NCI-H2171 treated with DMSO at 0.1 percent for 48 hours (cell line): ENCODE results near the gene SENP5.

Source experiments
- DNase-seq: peaks from one replicate; lab custom pipeline; 2025; lab: John Stamatoyannopoulos, UW

The SENP5 gene

DNA sequence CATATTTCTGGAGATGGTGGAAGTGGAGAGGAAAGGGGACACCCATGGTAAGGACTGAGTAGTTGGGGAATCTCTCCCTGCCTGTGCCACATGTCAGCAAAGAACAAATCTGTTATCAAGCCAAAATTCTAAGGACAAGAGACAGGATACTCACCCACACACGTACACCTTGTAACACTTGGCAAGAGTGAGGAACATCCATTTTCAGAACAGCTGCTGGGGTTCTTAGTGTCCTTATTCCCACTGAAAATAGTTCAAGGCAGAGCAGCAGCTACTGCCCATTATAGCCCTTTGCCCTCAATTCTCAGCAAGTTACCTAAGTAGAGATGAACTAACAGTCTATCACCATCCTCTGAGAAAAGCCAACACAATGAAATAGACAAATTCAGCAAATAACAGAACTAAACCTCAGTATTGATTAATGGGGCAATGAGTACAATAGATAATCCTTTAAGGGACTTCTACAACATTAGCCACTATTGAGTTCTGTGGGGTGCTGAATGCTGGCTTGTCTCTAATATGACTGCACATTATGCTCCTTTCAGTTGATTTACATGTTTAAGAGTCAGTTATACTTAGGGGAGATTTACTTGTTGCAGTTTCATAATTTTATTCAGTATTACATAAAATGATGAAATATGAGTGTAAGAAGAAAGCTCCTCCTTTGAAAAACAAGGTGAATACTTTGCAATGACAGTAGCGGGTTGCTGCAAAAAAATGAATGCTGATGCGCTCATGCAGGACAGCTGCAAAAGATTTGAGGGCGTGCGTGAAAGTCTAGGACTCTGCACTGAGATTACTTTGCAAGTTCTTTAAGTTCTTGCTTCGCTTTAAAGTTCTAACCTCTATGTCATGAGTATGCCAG, 22.4 kb downstream of the SENP5 start:
- no peak for DNase-seq

DNA sequence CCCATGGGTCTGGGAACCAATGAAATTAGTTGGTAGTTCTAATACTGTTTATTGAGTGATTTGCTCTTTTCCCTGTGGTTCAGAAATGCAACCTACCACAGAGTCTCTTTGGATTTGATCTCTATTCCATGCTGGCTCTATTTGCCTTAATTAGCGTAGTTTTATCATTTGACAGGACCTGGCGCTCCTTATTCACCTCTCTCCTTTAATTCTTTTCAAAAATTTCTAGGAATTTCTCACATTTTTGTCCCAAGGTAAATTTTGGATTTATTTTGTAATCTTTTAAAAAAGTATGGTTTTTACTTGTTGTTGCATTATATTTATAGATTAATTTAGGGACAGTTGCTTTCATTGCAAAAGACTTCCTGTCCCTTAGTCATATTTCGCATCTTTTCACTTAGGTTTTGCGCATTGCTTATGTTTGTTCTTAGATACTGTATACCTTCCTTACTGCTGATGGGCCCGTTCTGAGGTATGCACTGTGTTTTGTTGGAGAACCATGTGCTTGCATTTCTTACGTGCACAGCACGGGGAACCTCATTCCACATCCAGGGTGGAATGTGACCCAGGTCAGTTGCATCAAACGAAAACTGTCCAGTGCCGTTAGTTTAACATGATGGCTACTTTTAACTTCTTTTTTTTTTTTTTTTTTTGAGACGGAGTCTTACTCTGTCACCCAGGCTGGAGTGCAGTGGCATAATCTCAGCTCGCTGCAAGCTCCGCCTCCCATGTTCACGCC, 27.0 kb downstream of the SENP5 start:
- no peak for DNase-seq

DNA sequence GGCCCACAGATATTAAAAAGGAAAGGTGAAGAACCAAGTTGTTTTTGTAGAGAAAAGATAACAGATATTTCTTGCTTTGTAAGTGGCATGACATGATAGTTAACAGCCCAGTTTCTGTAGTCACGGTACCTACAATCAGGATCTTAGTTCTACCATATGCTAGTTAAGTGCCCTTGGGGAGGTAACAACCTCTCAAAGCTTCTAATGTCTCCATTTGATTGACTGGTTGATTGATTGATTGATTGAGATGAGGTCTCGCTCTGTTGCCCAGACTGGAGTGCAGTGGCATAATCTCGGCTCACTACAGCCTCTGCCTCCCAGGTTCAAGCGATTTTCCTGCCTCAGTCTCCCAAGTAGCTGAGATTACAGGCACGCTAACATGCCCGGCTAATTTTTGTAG, 28.5 kb downstream of the SENP5 start:
- DNase-seq, result no peak

DNA sequence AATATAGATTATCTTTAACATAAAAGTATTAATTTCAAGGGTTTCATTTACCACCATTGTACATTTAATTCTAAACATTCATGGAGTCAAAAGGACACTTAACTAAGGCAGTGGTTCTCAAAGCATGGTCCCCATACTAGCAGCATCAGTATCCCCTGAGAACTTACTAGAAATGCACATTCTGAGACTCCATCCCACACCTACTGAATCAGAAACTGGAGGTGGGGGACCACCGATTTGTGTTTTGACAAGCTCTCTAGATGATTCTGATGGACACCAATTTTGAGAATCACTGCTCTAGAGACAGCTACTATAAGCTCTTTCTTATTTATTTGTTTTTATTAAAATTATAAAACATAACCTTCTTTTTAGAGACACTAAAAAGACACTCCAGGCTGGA, 34.0 kb downstream of the SENP5 start:
- no peak for DNase-seq

DNA sequence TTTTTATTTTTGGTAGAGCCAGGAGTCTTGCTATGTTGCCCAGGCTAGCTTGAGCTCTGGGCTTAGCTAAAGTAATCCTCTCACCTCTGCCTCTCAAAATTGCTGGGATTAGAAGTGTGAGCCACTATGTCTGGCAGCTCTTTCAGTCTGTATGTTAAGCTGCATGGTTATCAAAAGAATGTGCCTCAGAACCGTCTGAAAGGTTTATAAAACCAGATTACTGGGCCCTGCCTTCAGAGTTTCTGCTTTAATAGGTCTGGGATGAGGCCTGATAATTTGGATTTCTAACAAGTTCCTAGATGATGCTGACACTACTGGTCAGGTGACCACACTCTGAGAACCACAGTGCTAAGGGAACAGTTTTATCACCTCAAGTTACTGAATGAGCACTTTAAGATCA, 34.6 kb downstream of the SENP5 start:
- no peak for DNase-seq

DNA sequence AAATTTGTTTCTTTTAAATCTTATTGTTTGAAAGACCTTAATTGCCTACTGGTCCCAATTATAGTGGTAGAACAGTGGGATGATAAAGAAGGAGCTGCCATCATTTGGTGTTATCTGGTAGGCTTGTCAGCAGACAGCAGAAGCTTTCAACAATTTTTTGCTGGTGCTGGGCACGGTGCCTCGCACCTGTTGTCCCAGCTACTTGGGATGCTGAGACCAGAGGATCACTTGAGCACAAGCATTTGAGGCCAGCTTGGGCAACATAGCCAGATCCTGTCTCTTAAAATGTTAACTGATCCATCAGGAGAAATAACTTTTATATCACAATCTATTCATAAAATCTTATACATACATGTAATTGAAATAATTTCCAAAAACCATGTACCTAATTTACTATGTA, 36.0 kb downstream of the SENP5 start:
- no peak for DNase-seq

DNA sequence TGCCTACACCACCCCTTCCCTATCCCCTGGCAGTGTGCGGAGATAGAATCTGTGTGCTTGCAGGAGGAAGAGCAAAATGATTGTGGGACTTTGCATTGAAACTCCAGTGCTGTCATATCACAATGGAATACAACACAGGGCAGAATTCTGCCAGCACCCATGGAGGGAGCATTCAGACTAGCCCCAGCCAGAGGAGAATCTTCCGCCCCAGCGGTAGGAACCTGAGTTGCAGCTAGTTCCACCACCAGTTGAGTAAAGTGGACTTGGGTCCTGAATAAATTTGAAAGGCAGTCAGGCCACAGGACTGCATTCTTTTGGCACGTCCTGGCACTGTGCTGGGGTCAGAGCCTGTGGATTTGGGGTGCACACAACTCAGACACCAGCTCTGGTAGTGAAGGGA, 47.1 kb downstream of the SENP5 start:
- DNase-seq, result no peak

DNA sequence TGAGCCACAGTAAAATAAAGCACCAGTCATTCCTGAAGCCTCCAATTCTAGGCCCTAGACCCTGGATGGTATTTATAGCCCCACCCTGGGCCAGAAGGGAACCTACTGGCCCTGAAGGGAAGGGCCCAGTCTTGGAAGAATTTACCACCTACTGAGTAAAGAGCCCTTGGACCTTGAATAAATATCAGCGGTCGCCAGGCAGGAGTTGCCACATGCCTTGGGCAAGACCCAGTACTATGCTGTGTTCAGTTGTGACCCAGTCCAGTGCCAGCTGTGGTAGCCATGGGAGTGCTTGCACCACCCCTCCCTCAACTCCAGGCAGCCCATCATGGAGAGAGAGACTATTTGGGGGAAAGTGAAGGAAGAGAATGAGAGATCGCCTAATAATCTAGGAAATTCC, 47.7 kb downstream of the SENP5 start:
- DNase-seq, result no peak

DNA sequence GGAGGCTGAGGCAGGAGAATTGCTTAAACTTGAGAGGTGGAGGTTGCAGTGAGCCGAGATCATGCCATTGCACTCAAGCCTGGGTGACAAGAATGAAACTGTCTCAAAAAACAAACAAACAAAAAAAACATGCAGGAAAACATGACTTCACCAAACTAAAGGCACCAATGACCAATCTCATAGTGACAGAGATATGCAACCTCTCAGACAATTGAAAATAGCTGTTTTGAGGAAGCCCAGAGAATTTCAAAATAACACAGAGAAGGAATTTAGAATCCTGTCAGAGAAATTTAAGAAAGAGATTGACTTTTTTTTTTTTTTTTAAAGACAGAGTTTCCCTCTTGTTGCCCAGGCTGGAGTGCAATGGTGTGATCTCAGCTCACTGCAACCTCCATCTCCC, 48.5 kb downstream of the SENP5 start:
- DNase-seq, result no peak

DNA sequence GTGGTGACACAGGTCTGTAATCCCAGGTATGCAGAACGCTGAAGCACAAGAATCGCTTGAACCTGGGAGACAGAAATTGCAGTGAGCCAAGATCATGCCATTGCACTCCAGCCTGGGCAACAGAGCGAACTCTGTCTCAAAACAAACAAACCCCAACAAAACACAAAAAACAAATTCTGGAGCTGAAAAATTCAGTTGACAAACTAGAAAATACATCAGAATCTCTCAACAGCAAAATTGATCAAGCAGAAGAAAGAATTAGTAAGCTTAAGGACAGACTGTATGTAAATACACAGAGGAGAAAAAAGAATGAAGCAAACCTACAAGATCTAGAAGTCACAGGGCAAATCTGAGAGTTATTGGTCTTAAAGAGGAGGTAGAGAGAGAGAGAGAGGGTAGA, 49.3 kb downstream of the SENP5 start:
- no peak for DNase-seq

DNA sequence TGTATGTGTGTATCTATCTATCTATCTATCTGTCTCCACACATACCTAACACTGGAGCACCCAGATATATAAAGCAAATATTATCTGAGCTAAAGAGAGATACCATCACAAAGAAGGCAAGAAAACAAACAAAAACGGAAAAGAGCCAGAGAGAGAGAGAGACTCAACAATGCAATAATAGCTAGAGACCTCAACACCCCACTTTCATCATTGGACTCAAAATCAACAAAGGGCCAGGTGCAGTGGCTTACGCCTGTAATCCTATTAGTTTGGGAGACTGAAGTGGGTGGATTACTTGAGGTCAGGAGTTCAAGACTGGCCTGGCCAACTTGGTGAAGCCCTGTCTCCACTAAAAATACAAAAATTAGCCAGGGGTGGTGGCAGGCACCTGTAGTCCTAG, 51.2 kb downstream of the SENP5 start:
- no peak for DNase-seq

DNA sequence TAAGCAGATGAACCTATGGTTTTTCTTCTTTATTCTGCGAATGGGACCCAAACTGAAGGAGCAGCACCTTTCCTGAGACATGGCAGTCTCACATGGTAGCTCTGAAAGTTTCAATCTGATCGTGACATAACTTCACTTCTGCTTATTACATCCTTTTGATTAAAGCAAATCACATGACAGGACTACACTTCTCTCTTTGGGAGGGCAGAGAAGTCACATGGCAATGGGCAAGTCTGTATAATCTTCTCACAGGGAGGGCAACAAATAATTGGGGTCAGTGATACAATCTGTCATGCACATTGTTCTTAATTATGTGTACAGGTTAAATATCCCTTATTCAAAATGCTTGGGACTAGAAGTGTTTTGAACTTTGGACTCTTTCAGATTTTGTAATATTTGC, 53.0 kb downstream of the SENP5 start:
- no peak for DNase-seq

DNA sequence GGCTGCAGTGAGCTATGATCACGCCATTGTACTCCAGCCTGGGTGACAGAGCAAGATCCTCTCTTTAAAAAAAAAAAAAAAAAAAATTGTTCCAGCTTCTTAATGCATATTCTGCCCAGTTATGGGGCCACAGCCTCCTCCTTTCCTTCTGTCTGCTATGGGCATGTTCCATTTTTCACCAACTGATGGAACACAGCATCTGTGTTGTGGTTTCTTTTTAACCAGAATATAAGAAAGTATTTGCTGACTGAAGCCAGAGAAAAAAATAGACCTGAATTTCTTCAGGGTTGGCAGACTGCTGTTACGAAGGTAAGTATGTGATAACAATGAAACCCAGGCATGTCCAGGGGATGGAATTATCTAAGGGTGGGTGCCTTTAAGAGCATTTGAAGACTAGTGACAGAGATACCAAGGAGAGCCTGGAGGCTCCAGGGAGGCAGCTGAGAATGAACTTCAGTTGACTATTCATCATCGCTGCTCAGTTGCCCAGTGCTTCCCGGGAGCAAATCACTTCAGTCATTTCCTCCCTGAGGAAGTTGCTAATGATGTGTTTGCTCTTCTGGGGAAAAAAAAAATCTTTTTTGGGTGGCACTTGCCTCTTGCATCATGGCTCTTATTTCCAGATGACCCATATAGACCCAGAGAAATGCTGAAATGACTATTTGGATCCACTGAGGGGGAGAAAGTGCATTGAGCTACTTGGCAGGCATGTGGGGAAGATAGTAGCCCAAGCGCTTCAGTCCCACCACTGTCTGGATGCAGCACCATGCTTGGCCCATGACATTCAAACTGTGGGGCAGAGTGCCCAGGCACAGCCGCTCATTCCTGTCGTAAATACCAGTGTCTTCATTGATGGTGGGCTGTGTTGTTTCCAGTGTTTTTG, 60.1 kb downstream of the SENP5 start:
- no peak for DNase-seq

DNA sequence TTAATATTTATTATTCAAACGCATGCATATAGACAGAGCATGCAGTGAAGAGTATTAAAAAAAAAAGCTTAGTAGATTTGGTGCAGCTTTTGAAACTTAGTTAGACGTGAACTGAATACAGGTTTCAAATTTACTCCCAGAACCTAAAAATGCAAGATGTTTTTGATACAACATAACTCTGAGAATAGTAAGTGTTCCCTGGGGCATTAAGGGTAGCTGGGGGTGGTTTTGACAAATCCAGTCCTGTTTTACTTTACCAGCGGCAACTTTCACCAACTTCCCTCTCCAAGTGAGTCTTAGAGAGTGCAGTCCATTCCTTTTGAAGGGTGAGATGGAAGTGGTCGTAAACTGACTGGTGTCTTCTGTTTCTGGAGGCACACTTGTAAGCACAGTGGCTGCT, 63.4 kb downstream of the SENP5 start:
- no peak for DNase-seq

DNA sequence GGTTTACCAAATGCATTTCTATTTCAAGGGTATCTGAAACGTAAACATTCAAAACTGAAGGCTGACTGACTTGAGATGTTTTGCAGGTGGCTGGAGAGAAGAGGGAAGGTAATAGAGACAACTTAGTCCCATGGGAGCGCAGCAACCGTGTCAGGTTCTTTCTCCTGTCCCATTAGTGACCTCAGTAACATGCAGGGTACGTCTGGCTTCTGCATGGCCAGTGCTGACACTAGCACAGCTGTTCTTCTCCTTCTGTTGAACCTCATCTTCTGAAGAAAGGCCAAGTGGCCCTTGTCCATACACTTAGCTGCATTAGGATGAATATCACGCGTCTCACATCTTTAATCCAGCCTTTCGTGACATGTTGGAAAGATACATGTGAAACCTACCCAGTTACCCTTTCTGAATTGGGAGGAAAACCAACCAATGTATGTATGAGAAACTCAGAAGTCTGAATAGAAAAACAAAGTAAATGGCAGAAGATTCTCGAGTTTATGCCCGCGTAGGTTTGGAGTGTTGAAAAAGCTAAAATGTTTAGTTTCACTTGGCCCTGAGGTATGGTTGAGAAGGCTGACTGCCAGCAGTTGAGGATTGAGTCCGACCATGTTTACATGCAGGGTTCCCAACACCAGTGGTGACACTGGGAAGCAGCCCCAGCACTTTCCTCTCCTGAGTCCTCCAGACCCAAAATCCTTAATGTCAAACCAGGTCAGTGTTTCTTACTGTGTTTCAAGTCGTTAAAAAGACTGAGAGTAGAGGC, 64.3 kb downstream of the SENP5 start:
- DNase-seq, result no peak

DNA sequence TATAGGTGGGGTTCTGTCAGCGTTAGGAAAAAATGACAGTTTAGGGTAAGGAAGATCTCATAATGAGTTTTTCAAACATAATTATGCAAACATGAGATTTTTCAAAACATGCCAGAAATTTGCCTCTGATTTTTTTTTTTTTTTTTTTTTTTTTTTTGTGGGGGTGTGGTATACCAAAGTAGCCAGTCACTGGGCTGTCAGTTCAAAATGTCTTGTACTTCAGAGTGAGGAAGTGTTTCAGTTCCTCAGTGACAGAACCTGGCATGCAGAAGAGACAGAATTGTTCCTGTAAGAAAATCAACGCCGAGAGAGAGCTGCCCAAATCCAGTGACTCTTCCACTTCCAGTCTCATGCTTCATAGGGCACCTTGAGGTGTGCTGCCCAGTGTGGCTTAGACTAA, 64.9 kb downstream of the SENP5 start:
- DNase-seq, result no peak

DNA sequence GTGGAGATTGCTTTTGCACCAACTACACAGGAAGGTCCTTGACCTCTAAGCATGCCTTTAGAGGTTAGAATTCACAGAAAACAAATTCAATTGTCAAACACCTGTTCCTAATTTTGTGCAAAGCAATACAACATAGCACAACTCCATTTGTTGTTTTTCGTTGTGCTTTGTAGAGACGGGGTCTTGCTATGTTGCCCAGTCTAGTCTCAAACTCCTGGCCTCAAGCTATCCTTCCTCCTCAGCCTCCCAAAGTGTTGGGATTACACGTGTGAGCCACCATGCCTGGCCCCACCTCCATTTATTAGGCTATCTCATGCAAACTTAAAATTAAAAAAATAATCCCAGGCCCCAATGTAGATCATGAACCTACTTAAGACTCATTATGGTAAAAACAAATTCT, 68.6 kb downstream of the SENP5 start:
- no peak for DNase-seq

DNA sequence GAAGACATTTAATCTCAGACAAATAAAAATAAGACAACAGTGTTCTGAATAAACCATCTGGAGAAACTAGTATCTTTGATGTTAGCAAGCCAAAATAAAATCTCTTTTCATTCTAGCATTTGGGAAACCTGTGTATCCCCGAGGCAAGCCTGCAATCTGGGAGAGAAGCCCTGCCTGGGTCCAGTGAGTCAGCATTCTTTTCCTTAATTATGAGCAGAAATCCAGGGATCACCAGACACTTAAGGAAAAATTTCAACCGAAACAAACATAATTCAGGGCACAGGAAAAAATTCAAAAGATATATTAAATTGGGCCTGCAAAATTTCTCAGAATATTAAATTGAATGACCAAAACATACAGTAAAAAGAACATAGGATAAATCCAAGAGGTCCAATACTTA, 70.4 kb downstream of the SENP5 start:
- no peak for DNase-seq

DNA sequence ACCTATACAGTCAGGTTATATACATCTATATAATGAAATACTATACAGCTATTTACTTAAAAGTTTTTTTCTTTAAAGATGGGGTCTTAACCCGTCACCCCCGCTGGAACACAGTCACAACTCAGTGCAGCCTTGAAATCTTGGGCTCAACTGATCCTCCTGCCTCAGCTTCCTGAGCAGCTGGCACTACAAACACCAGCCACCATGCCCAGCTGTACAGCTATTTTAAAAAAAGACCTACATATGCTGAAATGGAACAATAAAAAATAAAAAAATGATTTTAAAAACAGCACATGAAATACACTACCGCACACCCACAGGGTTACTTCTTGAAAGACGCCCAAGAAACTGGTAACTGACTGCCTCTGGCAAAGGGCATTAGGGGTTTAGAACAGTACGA, 70.9 kb downstream of the SENP5 start:
- no peak for DNase-seq

DNA sequence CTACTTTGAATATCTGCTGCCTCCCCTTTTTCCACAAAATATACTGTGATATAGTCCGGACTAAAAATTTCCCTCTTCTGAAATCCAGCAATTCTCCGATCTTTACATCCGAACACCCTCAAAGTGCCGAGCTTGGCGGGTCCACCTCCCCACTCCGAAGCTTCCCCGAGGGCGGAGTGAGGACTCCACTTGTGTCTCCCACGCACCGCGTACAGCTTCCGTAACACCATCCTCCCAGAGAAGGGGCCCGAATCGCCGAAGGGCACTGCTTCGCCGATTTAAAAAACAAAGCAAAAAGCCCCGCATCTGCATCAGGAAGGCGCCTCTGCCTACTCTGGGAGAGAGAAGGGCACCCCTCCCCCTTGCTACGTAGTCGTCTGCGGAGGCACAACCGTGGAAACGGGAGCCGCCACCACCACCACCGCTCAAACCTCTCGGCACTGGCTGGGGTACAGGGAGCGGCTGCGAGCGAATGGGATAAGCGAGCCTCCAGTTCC, 74.1 kb downstream of the SENP5 start:
- DNase-seq, result peak; percentile 80

DNA sequence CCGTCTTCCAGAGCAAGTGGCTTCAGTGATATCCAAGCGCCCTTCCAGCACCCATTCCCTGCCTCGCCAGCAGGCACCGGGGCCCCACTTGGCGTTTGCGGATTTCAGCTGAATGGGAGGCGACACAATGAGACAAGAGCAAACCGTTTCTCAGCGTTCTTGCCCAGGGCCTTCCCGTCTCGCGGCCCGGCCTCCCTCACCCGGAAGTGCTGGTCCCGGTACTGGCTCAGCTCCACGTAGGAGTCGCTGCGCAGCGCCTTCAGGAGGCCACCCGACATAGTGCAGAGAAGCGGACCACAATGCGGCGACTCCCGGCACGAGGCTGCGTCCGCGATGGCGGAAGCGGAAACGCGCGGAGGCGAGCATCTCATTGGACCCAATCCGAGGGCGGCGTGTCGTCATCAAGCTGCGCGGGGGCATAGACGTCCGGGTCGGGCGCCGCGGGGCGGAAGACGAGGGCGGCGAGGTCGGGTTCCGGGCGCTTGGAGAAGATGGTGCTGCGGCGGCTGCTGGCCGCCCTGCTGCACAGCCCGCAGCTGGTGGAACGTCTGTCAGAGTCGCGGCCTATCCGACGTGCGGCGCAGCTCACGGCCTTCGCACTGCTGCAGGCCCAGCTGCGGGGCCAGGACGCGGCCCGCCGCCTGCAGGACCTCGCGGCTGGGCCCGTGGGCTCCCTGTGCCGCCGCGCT, 74.7 kb downstream of the SENP5 start, which contains the start of gene NCBP2:
TSS of gene NCBP2 (minus strand) at position 303 of the 689 bp plus-strand sequence. CDS start at position 278, 25 bp downstream.
- peak; percentile 96 for DNase-seq
